ENCODE measurements around the gene GTSE1. TPM values are rescaled to one million over a fixed set of nuclear protein-coding genes. Genes with fewer than 3 reads are reported as not detected.
A peak's percentile ranks its signal among the peaks of the same experiment; 100 is the strongest.

GTSE1 gene
- total and polyA plus RNA-seq, 2 donors (not counting 1 experiment from before 2014, with no cell fraction given), result 0.17 to 0.39 TPM

- Histone ChIP-seq H4K20me1 (ENCODE audit: control insufficient read depth, insufficient read depth, low read length, poor library complexity, severe bottlenecking) (peaks cover 15% of the 10 kb centered on the region), H3K36me3 (replicated peaks in 1 of 2; ENCODE audit: control extremely low read depth in 1 of 2, control insufficient read depth in 1 of 2, extremely low read depth in 1 of 2, insufficient read depth in 2 of 2, low read length in 1 of 2) (peaks cover 0 to 45% of the 10 kb centered on the region in 2 experiments), H3K4me1 (ENCODE audit: control insufficient read depth in 2 of 2, insufficient read depth in 2 of 2, low read length in 2 of 2) (peaks cover 4 to 38% of the 10 kb centered on the region in 2 donors), H3K27me3 (replicated peaks in 1 of 4; ENCODE audit: control extremely low read depth in 1 of 4, control insufficient read depth in 3 of 4, insufficient read depth in 4 of 4, low read length in 3 of 4) (peaks cover 0 to 6% (median 0%) of the 10 kb centered on the region in 4 experiments), H3K79me2 (ENCODE audit: control insufficient read depth, insufficient read depth, low read length) (no peaks in the 10 kb centered on the region), H3K9me3 (ENCODE audit: control extremely low read depth in 1 of 3, control insufficient read depth in 2 of 3, insufficient read depth in 1 of 3, low read length in 2 of 3) (peaks cover 0 to 3% (median 0%) of the 10 kb centered on the region in 3 donors), H2AFZ (ENCODE audit: insufficient read depth, low read depth, low read length, poor library complexity, severe bottlenecking) (no peak overlapping the region), H3K4me2 (replicated peaks; ENCODE audit: low read depth, low read length, poor library complexity, severe bottlenecking) (no peak overlapping the region), H3K9ac (ENCODE audit: low read length) (no peak overlapping the region), H3K27ac (ENCODE audit: low read length in 2 of 2) (no peak overlapping the region), H3K4me3 (ENCODE audit: control extremely low read depth in 1 of 5, extremely low read depth in 1 of 5, insufficient read depth in 1 of 5, low read depth in 2 of 5, low read length in 4 of 5) (no peak overlapping the region)
- POLR2A ChIA-PET, result no interaction called here
- no peaks in the 10 kb centered on the region for H3K9me3 Mint-ChIP-seq (ENCODE audit: insufficient read depth)
- no peak for TF ChIP-seq CTCF (IDR thresholded peaks at IDR 0.05)
- TF ChIP-seq EZH2 (IDR thresholded peaks at IDR 0.05; ENCODE audit: borderline replicate concordance, insufficient read depth, low read depth, low read length, poor library complexity, severe bottlenecking), result no peak
- intact Hi-C loops (cut with micrococcal nuclease), result loop anchor here (10.0 kb wide), 1 partner anchor 70 kb away; no protein-coding TSS in a partner anchor
- H3K27me3 Mint-ChIP-seq, result no peaks in the 10 kb centered on the region
- DNase-seq, result peak; percentile 35
- 38% methylated on average over 26 of the region's 26 CpGs for WGBS (ENCODE audit: insufficient coverage)
- ATAC-seq (ENCODE audit: low read depth), result peak; percentile 63
- CTCF ChIA-PET, result interaction anchor here (1.4 kb wide), 1 partner anchor 12 kb away, joined by 3 read pairs; no protein-coding TSS in a partner anchor
- H3K4me3 Mint-ChIP-seq, result no peak overlapping the region
- H3K4me1 Mint-ChIP-seq, result peaks cover 18% of the 10 kb centered on the region
- H3K27ac Mint-ChIP-seq, result no peak overlapping the region
Observed at GRCh38 chr22:46364341-46365165, 67.9 kb downstream of the GTSE1 start.

- ChIA-PET CTCF (interaction anchor here (1.4 kb wide), 1 partner anchor 13 kb away, joined by 3 read pairs; no protein-coding TSS in a partner anchor), POLR2A (no interaction called here)
- DNase-seq (no peak), ATAC-seq (ENCODE audit: low read depth) (no peak)
- H3K27me3 Mint-ChIP-seq, result no peaks in the 10 kb centered on the region
- TF ChIP-seq EZH2 (IDR thresholded peaks at IDR 0.05; ENCODE audit: borderline replicate concordance, insufficient read depth, low read depth, low read length, poor library complexity, severe bottlenecking) (no peak), CTCF (IDR thresholded peaks at IDR 0.05) (no peak)
- peaks cover 21% of the 10 kb centered on the region for H3K4me1 Mint-ChIP-seq
- no peaks in the 10 kb centered on the region for H3K9me3 Mint-ChIP-seq (ENCODE audit: insufficient read depth)
- no peak overlapping the region for H3K9ac ChIP-seq (ENCODE audit: low read length)
- no peaks in the 10 kb centered on the region for H3K79me2 ChIP-seq (ENCODE audit: control insufficient read depth, insufficient read depth, low read length)
- peaks cover 0 to 47% of the 10 kb centered on the region in 2 experiments for H3K36me3 ChIP-seq (replicated peaks in 1 of 2; ENCODE audit: control extremely low read depth in 1 of 2, control insufficient read depth in 1 of 2, extremely low read depth in 1 of 2, insufficient read depth in 2 of 2, low read length in 1 of 2)
- H3K4me3 Mint-ChIP-seq, result no peak overlapping the region
- peaks cover 4 to 42% of the 10 kb centered on the region in 2 donors for H3K4me1 ChIP-seq (ENCODE audit: control insufficient read depth in 2 of 2, insufficient read depth in 2 of 2, low read length in 2 of 2)
- intact Hi-C loops (cut with micrococcal nuclease), result loop anchor here (10.0 kb wide), 1 partner anchor 70 kb away; no protein-coding TSS in a partner anchor
- no peak overlapping the region for H3K4me2 ChIP-seq (replicated peaks; ENCODE audit: low read depth, low read length, poor library complexity, severe bottlenecking)
- H3K9me3 ChIP-seq (ENCODE audit: control extremely low read depth in 1 of 3, control insufficient read depth in 2 of 3, insufficient read depth in 1 of 3, low read length in 2 of 3), result peaks cover 0 to 3% (median 0%) of the 10 kb centered on the region in 3 donors
- H3K4me3 ChIP-seq (ENCODE audit: control extremely low read depth in 1 of 5, extremely low read depth in 1 of 5, insufficient read depth in 1 of 5, low read depth in 2 of 5, low read length in 4 of 5), result no peak overlapping the region
- H3K27ac Mint-ChIP-seq, result no peak overlapping the region
- peaks cover 15% of the 10 kb centered on the region for H4K20me1 ChIP-seq (ENCODE audit: control insufficient read depth, insufficient read depth, low read length, poor library complexity, severe bottlenecking)
- no peak overlapping the region for H3K27ac ChIP-seq (ENCODE audit: low read length in 2 of 2)
- no peak overlapping the region for H2AFZ ChIP-seq (ENCODE audit: insufficient read depth, low read depth, low read length, poor library complexity, severe bottlenecking)
- WGBS (ENCODE audit: insufficient coverage), result 94% methylated on average over 22 of the region's 22 CpGs
- peaks cover 0 to 6% (median 0%) of the 10 kb centered on the region in 4 experiments for H3K27me3 ChIP-seq (replicated peaks in 1 of 4; ENCODE audit: control extremely low read depth in 1 of 4, control insufficient read depth in 3 of 4, insufficient read depth in 4 of 4, low read length in 3 of 4)
Observed at GRCh38 chr22:46365166-46365624, 68.5 kb downstream of the GTSE1 start.

All from B cell (primary cell).